ES-I3 (cell line): ENCODE data around the gene CDCA4.
A peak's percentile ranks its signal among the peaks of the same experiment; 100 is the strongest.

Experiments used
- H3K36me3 ChIP-seq: 2 replicates; pipeline ENCODE4 v1.6.1; 2013; ENCODE audit warnings: mild to moderate bottlenecking, low read length, control low read depth, moderate library complexity; ENCODE audit not compliant: insufficient read depth
- H3K4me1 ChIP-seq: 2 replicates; pipeline ENCODE4 v1.6.1; 2013; ENCODE audit warnings: mild to moderate bottlenecking, control low read depth, low read length; ENCODE audit not compliant: insufficient read depth
- H3K9ac ChIP-seq: 2 replicates; pipeline ENCODE4 v1.6.1; 2013; ENCODE audit warnings: low read depth, mild to moderate bottlenecking, low read length, moderate library complexity
- H3K9me3 ChIP-seq: 2 replicates; pipeline ENCODE4 v1.6.1; 2013; ENCODE audit warnings: mild to moderate bottlenecking, low read length, moderate library complexity; ENCODE audit not compliant: control insufficient read depth, insufficient read depth

Gene CDCA4

GRCh38 chr14:105019861-105020814 is 745 bp downstream of the CDCA4 start:
- 0 out of 2 replicates have a peak, but pooled peaks cover 3% of the 10 kb centered on the region for H3K36me3 ChIP-seq
- H3K4me1 ChIP-seq = peaks cover 21% of the 10 kb centered on the region
- H3K9ac ChIP-seq = peak overlapping the region; percentile 71
- H3K9me3 ChIP-seq = no peaks in the 10 kb centered on the region

- H3K36me3 ChIP-seq = 0 out of 2 replicates have a peak, but pooled peaks cover 3% of the 10 kb centered on the region
- peaks cover 22% of the 10 kb centered on the region for H3K4me1 ChIP-seq
- no peak overlapping the region for H3K9ac ChIP-seq
Measured at GRCh38 chr14:105018414-105018813, 2.5 kb downstream of the CDCA4 start.

GRCh38 chr14:105015905-105016304 is 5.0 kb downstream of the CDCA4 start:
- peaks cover 22% of the 10 kb centered on the region for H3K4me1 ChIP-seq
- H3K9ac ChIP-seq = no peak overlapping the region
- no peaks in the 10 kb centered on the region for H3K9me3 ChIP-seq
- H3K36me3 ChIP-seq = 0 out of 2 replicates have a peak, but pooled peaks cover 3% of the 10 kb centered on the region

More at GRCh38 chr14:105018414-105018813, 2.5 kb downstream of the CDCA4 start:
- H3K9me3 ChIP-seq = no peaks in the 10 kb centered on the region

- H3K4me1 ChIP-seq = peaks cover 22% of the 10 kb centered on the region
- no peak overlapping the region for H3K9ac ChIP-seq
Measured at GRCh38 chr14:105015242-105015641, 5.6 kb downstream of the CDCA4 start.

GRCh38 chr14:105014631-105015030 is 6.3 kb downstream of the CDCA4 start:
- Histone ChIP-seq H3K36me3 (peaks cover 10% of the 10 kb centered on the region; the same call in 1 of the 2 replicates), H3K9ac (no peak overlapping the region), H3K4me1 (peaks cover 22% of the 10 kb centered on the region), H3K9me3 (no peaks in the 10 kb centered on the region)

More at GRCh38 chr14:105015242-105015641, 5.6 kb downstream of the CDCA4 start:
- Histone ChIP-seq H3K36me3 (peaks cover 5% of the 10 kb centered on the region; the same call in 1 of the 2 replicates), H3K9me3 (no peaks in the 10 kb centered on the region)

GRCh38 chr14:105014032-105014431 is 6.9 kb downstream of the CDCA4 start:
- H3K4me1 ChIP-seq = peaks cover 18% of the 10 kb centered on the region
- H3K9ac ChIP-seq = no peak overlapping the region; the same call in 1 of the 2 replicates
- peaks cover 15% of the 10 kb centered on the region; the same call in 1 of the 2 replicates for H3K36me3 ChIP-seq
- no peaks in the 10 kb centered on the region for H3K9me3 ChIP-seq

- Histone ChIP-seq H3K9me3 (no peaks in the 10 kb centered on the region), H3K4me1 (peaks cover 17% of the 10 kb centered on the region), H3K9ac (no peak overlapping the region), H3K36me3 (peaks cover 15% of the 10 kb centered on the region; the same call in 1 of the 2 replicates)
Measured at GRCh38 chr14:105013150-105013785, 7.6 kb downstream of the CDCA4 start.

GRCh38 chr14:105012171-105012985 is 8.5 kb downstream of the CDCA4 start:
- no peaks in the 10 kb centered on the region for H3K9me3 ChIP-seq
- peaks cover 15% of the 10 kb centered on the region; the same call in 1 of the 2 replicates for H3K36me3 ChIP-seq
- H3K9ac ChIP-seq = no peak overlapping the region
- peaks cover 17% of the 10 kb centered on the region for H3K4me1 ChIP-seq

GRCh38 chr14:105011312-105011990 is 9.4 kb downstream of the CDCA4 start:
- Histone ChIP-seq H3K36me3 (peaks cover 15% of the 10 kb centered on the region; the same call in 1 of the 2 replicates), H3K4me1 (peaks cover 13% of the 10 kb centered on the region), H3K9ac (no peak overlapping the region), H3K9me3 (no peaks in the 10 kb centered on the region)

GRCh38 chr14:105010891-105011291 is 10.0 kb downstream of the CDCA4 start:
- Histone ChIP-seq H3K9ac (no peak overlapping the region), H3K36me3 (peaks cover 12% of the 10 kb centered on the region; the same call in 1 of the 2 replicates), H3K4me1 (peaks cover 7% of the 10 kb centered on the region; the same call in 1 of the 2 replicates), H3K9me3 (no peaks in the 10 kb centered on the region)

- H3K9ac ChIP-seq = no peak overlapping the region
- no peaks in the 10 kb centered on the region for H3K9me3 ChIP-seq
- H3K4me1 ChIP-seq = peaks cover 7% of the 10 kb centered on the region; the same call in 1 of the 2 replicates
- H3K36me3 ChIP-seq = peaks cover 12% of the 10 kb centered on the region; the same call in 1 of the 2 replicates
Measured at GRCh38 chr14:105010106-105010505, 10.8 kb downstream of the CDCA4 start.

GRCh38 chr14:105007593-105008264 is 13.2 kb downstream of the CDCA4 start:
- Histone ChIP-seq H3K9ac (no peak overlapping the region), H3K4me1 (no peaks in the 10 kb centered on the region), H3K36me3 (peaks cover 12% of the 10 kb centered on the region; the same call in 1 of the 2 replicates), H3K9me3 (no peaks in the 10 kb centered on the region)
